Osteoblast (primary cell): ENCODE results near the gene GPR18. TPM values are rescaled to one million over a fixed set of nuclear protein-coding genes. Genes with fewer than 3 reads are reported as not detected.

Experiments used
- DNase-seq: peaks from one replicate; pipeline ENCODE4 v3.0.0; 2011; ENCODE audit warnings: low spot score, mixed read lengths; ENCODE audit not compliant: insufficient read length; ENCODE audit errors: missing footprints
- H2AFZ ChIP-seq: 2 replicates; pipeline ENCODE4 v1.6.0; 2011; ENCODE audit warnings: mild to moderate bottlenecking, low read length
- H3K27ac ChIP-seq: 2 replicates; pipeline ENCODE4 v1.5.1; 2011; ENCODE audit warnings: mild to moderate bottlenecking, low read depth, low read length, moderate library complexity
- H3K27me3 ChIP-seq: 2 replicates; pipeline ENCODE4 v1.6.0; 2012; ENCODE audit warnings: mild to moderate bottlenecking, control low read depth, inconsistent platforms, low read length, moderate library complexity; ENCODE audit not compliant: insufficient read depth
- H3K36me3 ChIP-seq: 2 replicates; pipeline ENCODE4 v1.5.1; 2011; ENCODE audit warnings: mild to moderate bottlenecking, low read length, control low read depth, moderate library complexity; ENCODE audit not compliant: insufficient read depth
- H3K4me1 ChIP-seq: 2 replicates; pipeline ENCODE4 v1.5.1; 2011; ENCODE audit warnings: mild to moderate bottlenecking, low read length, control low read depth, moderate library complexity; ENCODE audit not compliant: insufficient read depth
- H3K4me2 ChIP-seq: 2 replicates; pipeline ENCODE4 v1.6.0; 2011; ENCODE audit warnings: mild to moderate bottlenecking, low read length; ENCODE audit not compliant: insufficient read depth
- H3K4me3 ChIP-seq: fragments of 200-600 bp; sonication (generic); 3 replicates; pipeline ENCODE4 v1.5.1; 2012; ENCODE audit warnings: mild to moderate bottlenecking, low read length, inconsistent platforms; ENCODE audit not compliant: insufficient read depth
- H3K79me2 ChIP-seq: 2 replicates; pipeline ENCODE4 v1.6.0; 2012; ENCODE audit warnings: mild to moderate bottlenecking, low read length, control low read depth, inconsistent platforms; ENCODE audit not compliant: insufficient read depth
- H3K9me3 ChIP-seq: 2 replicates; pipeline ENCODE4 v1.5.1; 2011; ENCODE audit warnings: low read depth, low read length, control low read depth
- H4K20me1 ChIP-seq: 2 replicates; pipeline ENCODE4 v1.6.0; 2012; ENCODE audit warnings: mild to moderate bottlenecking, low read length, control low read depth; ENCODE audit not compliant: insufficient read depth
- total RNA-seq: library from RNA; depleted of rRNA; stranded (reverse); fragments of >200 nt; gene quantifications from 2 replicates; pipeline ENCODE4 v1.2.3, GENCODE V29; 2012
- TF ChIP-seq, protein P1 (sequence below): IDR thresholded peaks from 2 replicates; pipeline ENCODE4 v1.5.1; 2011; ENCODE audit warnings: mild to moderate bottlenecking, low read depth, low read length, moderate library complexity; ENCODE audit errors: extremely low read depth

The GPR18 gene
- total RNA-seq, 1 donor: under 0.01 TPM

DNA sequence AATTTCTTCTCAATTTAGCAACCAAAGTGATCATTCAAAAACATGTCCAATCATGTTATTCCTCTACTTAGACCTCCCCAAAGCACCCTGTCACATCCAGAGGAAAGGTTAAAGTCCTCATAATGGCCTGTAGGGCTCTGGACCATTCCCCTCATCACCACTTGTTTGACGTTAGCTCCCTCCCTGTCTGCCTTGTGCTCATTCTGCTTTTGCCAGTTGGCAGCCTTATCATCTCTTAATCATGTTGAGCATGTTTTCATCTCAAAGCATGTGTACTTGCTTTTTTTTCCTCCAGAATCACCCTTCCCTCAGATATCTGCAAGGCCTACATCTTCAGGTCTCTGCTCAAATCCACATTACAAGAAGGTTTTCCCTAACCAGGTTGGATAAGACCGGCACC lies 31.7 kb downstream of the GPR18 start:
- H3K4me1 ChIP-seq: peaks cover 10% of the 10 kb centered on the region
- H2AFZ ChIP-seq: no peak overlapping the region
- H3K27ac ChIP-seq: no peak overlapping the region
- H3K27me3 ChIP-seq: no peaks in the 10 kb centered on the region
- H3K36me3 ChIP-seq: no peaks in the 10 kb centered on the region
- H3K79me2 ChIP-seq: peaks cover 75% of the 10 kb centered on the region
- no peak overlapping the region for H3K4me3 ChIP-seq
- TF ChIP-seq, protein P1, sequence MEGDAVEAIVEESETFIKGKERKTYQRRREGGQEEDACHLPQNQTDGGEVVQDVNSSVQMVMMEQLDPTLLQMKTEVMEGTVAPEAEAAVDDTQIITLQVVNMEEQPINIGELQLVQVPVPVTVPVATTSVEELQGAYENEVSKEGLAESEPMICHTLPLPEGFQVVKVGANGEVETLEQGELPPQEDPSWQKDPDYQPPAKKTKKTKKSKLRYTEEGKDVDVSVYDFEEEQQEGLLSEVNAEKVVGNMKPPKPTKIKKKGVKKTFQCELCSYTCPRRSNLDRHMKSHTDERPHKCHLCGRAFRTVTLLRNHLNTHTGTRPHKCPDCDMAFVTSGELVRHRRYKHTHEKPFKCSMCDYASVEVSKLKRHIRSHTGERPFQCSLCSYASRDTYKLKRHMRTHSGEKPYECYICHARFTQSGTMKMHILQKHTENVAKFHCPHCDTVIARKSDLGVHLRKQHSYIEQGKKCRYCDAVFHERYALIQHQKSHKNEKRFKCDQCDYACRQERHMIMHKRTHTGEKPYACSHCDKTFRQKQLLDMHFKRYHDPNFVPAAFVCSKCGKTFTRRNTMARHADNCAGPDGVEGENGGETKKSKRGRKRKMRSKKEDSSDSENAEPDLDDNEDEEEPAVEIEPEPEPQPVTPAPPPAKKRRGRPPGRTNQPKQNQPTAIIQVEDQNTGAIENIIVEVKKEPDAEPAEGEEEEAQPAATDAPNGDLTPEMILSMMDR: no peak
- DNase-seq: no peak
- H3K9me3 ChIP-seq: no peaks in the 10 kb centered on the region
- H3K4me2 ChIP-seq: no peak overlapping the region
- peaks cover 53% of the 10 kb centered on the region for H4K20me1 ChIP-seq

DNA sequence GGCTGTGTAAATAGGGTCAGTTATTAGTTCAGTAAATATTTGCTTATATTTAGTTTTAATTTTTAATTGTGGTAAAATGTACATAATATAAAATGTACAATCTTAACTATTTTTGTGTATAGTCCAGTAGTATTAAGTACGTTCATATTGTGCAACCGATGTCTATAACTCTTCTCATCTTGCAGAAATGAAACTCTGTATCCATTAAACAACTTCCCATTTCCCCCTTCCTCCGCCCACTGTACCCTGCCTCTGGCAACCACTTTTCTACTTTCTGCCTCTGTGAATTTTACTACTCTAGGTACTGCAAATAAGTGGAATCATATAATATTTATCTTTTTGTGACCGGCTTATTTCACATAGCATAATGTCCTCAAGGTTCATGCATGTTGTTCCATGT lies 33.1 kb downstream of the GPR18 start:
- Histone ChIP-seq H3K27ac (no peak overlapping the region), H3K4me3 (no peak overlapping the region), H3K79me2 (peaks cover 77% of the 10 kb centered on the region), H3K4me2 (no peak overlapping the region), H3K9me3 (no peaks in the 10 kb centered on the region), H2AFZ (no peak overlapping the region), H3K36me3 (no peaks in the 10 kb centered on the region), H4K20me1 (peaks cover 47% of the 10 kb centered on the region), H3K4me1 (peaks cover 10% of the 10 kb centered on the region), H3K27me3 (no peaks in the 10 kb centered on the region)
- TF ChIP-seq, protein P1: no peak
- no peak for DNase-seq

DNA sequence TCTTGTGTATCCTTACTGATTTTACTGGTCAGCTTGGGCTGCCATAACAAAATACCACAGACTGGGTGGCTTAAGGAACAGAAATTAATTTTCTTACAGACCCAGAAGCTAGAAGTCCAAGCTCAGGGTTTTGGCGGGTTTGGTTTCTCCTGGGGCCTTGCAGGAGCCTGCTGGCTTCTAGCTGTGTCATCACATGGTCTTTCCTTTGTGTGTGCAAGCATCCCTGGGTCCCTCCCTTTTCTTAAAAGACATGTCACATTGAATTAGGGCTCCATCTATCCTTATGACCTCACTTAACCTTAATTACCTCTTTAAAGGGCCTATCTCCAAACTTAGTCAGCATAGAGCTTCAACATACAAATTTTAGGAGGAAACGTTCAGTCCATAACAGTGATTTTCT lies 34.2 kb downstream of the GPR18 start:
- no peaks in the 10 kb centered on the region for H3K36me3 ChIP-seq
- no peak for DNase-seq
- no peak overlapping the region for H3K4me3 ChIP-seq
- H4K20me1 ChIP-seq: peaks cover 40% of the 10 kb centered on the region
- H2AFZ ChIP-seq: no peak overlapping the region
- no peak overlapping the region for H3K27ac ChIP-seq
- no peak overlapping the region for H3K4me2 ChIP-seq
- H3K27me3 ChIP-seq: no peaks in the 10 kb centered on the region
- TF ChIP-seq, protein P1: no peak
- no peaks in the 10 kb centered on the region for H3K9me3 ChIP-seq
- H3K79me2 ChIP-seq: peaks cover 79% of the 10 kb centered on the region
- peaks cover 5% of the 10 kb centered on the region for H3K4me1 ChIP-seq

- no peak overlapping the region for H3K4me2 ChIP-seq
- no peak overlapping the region for H3K4me3 ChIP-seq
- H3K36me3 ChIP-seq: no peaks in the 10 kb centered on the region
- H4K20me1 ChIP-seq: peaks cover 42% of the 10 kb centered on the region
- H3K4me1 ChIP-seq: peaks cover 3% of the 10 kb centered on the region
- TF ChIP-seq, protein P1: no peak
- no peak for DNase-seq
- no peak overlapping the region for H3K27ac ChIP-seq
- peaks cover 83% of the 10 kb centered on the region for H3K79me2 ChIP-seq
- no peaks in the 10 kb centered on the region for H3K9me3 ChIP-seq
- H2AFZ ChIP-seq: no peak overlapping the region
- no peaks in the 10 kb centered on the region for H3K27me3 ChIP-seq
These were observed 34.6 kb downstream of the GPR18 start for GRCh38 chr13:99223587-99223986.
